HAP-1 (cell line): ENCODE measurements around the gene PRAMEF5.
"Not testable (repeated sequence)": the region's sequence is repeated elsewhere in the genome, so short reads cannot be mapped to it uniquely, and the experiment has no call there.

Source experiments
- DNase-seq, 2 experiments: peaks; one replicate each; pipeline ENCODE4 v3.0.0-alpha.2; 2016 to 2020; ENCODE audit warnings: low spot score in 2 of 2
- H3K27me3 ChIP-seq: fragments of 250-450 bp; sonication (Bioruptor Pico); 2 replicates; pipeline ENCODE4 v1.5.1; 2020; ENCODE audit warnings: low read depth, mild to moderate bottlenecking, moderate library complexity
- H3K36me3 ChIP-seq: fragments of 250-450 bp; sonication (Bioruptor Pico); replicated peaks from 2 replicates; pipeline ENCODE4 v1.5.1; 2020; ENCODE audit warnings: mild to moderate bottlenecking
- H3K4me1 ChIP-seq: fragments of 250-450 bp; sonication (Bioruptor Pico); 2 replicates; pipeline ENCODE4 v1.5.1; 2020; ENCODE audit warnings: mild to moderate bottlenecking
- H3K4me3 ChIP-seq: fragments of 250-450 bp; sonication (Bioruptor Pico); 2 replicates; pipeline ENCODE4 v1.5.1; 2020; ENCODE audit warnings: mild to moderate bottlenecking, moderate library complexity
- H3K9me3 ChIP-seq: fragments of 250-450 bp; sonication (Bioruptor Pico); 2 replicates; pipeline ENCODE4 v1.5.1; 2020; ENCODE audit warnings: mild to moderate bottlenecking, moderate library complexity
- in situ Hi-C: fragments of 300-500 bp; cut with MboI; formaldehyde crosslinking; loops from 3 replicates; pipeline ENCODE4 v1.14.3; 2020; ENCODE audit warnings: low sequenced_read_pairs, inconsistent platforms, mixed read lengths

The PRAMEF5 gene

GRCh38 chr1:13237572-13237971, 16.4 kb upstream of the PRAMEF5 start:
- DNase-seq, in situ Hi-C loops, H3K36me3 ChIP-seq, H3K4me3 ChIP-seq, H3K4me1 ChIP-seq, H3K27me3 ChIP-seq, H3K9me3 ChIP-seq: not testable (repeated sequence)

DNA sequence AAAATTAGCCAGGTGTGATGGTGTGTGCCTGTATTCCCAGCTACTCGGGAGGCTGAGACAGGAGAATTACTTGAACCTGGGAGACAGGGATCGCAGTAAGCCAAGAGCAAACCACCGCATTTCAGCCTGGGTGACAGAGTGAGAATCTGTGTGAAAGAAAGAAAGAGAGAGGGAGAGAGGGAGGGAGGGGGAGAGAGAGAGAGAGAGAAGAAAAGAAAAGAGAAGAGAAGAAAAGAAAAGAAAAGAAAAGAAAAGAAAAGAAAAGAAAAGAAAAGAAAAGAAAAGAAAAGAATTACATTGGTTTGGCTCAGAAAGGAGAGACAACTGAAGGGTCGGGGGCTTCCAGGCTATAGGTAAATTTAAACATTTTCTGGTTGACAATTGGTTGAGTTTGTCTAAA, 14.4 kb upstream of the PRAMEF5 start:
- in situ Hi-C loops, DNase-seq, H3K4me1 ChIP-seq, H3K4me3 ChIP-seq, H3K36me3 ChIP-seq, H3K9me3 ChIP-seq, H3K27me3 ChIP-seq: not testable (repeated sequence)

GRCh38 chr1:13243536-13244263, 10.3 kb upstream of the PRAMEF5 start:
- H3K27me3 ChIP-seq, in situ Hi-C loops, H3K9me3 ChIP-seq, DNase-seq, H3K4me3 ChIP-seq, H3K4me1 ChIP-seq, H3K36me3 ChIP-seq: not testable (repeated sequence)

GRCh38 chr1:13245841-13246553, 8.0 kb upstream of the PRAMEF5 start:
- H3K36me3 ChIP-seq, H3K4me1 ChIP-seq, H3K27me3 ChIP-seq, DNase-seq, in situ Hi-C loops, H3K4me3 ChIP-seq, H3K9me3 ChIP-seq: not testable (repeated sequence)

DNA sequence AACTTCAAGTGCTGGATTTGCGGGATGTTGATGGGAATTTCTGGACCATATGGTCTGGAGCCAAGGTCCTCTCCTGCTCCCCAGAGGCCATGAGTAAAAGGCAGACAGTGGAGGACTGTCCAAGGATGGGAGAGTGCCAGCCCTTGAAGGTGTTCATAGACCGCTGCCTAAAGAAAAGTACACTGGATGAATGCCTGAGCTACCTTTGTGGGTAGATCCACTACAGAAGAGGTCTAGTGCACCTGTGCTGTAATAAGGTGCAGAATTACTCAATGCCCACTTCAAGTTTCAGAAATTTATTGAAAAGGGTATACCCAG, 7.5 kb upstream of the PRAMEF5 start:
- H3K4me3 ChIP-seq, H3K9me3 ChIP-seq, H3K4me1 ChIP-seq, in situ Hi-C loops, H3K36me3 ChIP-seq, DNase-seq, H3K27me3 ChIP-seq: not testable (repeated sequence)

DNA sequence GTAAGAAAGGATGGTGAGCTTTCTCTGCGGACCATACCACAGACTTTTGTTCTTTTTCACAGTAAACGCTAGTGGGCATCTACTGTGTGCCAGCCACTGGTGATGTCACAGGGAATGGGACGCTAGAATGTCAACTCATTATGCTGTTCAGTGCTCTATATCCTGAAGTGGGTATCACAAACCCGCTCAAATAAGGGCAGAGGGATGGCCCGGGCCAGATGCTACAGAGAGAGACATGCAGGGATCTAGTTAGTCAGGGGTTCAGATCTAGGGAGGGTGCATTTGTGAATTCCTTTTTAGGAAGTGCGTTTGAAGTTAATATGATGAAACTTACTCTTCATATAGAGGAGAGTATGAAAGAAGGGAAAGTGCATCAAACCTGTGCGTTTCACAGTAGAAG, 6.9 kb upstream of the PRAMEF5 start:
- H3K27me3 ChIP-seq, in situ Hi-C loops: not testable (repeated sequence)

DNA sequence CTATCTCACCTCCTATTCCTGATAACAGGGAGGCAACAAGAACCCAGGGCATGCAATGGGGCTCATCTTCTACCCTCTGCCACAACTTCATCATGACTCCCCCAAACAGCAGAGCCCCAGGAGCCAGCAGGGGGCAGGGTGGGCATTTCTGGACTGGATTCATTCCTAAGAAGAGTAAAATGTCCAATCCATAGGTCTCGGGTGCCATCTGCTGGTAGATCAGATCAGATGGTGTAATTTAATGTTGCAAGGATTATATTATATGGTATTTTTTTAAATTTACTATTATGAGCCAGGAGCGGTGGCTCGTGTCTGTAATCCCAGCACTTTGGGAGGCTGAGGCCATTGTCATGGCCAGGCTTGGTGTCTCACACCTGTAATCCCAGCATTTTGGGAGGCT, 11.1 kb downstream of the PRAMEF5 start:
- H3K4me1 ChIP-seq, H3K9me3 ChIP-seq, H3K36me3 ChIP-seq, DNase-seq, in situ Hi-C loops, H3K27me3 ChIP-seq, H3K4me3 ChIP-seq: not testable (repeated sequence)

More for the DNA sequence above, 6.9 kb upstream of the PRAMEF5 start:
- H3K4me3 ChIP-seq, H3K36me3 ChIP-seq, H3K4me1 ChIP-seq, DNase-seq, H3K9me3 ChIP-seq: not testable (repeated sequence)

- H3K9me3 ChIP-seq, H3K4me3 ChIP-seq, H3K36me3 ChIP-seq, H3K4me1 ChIP-seq, in situ Hi-C loops, DNase-seq, H3K27me3 ChIP-seq: not testable (repeated sequence)
Observed at GRCh38 chr1:13277016-13277415, 23.0 kb downstream of the PRAMEF5 start.

DNA sequence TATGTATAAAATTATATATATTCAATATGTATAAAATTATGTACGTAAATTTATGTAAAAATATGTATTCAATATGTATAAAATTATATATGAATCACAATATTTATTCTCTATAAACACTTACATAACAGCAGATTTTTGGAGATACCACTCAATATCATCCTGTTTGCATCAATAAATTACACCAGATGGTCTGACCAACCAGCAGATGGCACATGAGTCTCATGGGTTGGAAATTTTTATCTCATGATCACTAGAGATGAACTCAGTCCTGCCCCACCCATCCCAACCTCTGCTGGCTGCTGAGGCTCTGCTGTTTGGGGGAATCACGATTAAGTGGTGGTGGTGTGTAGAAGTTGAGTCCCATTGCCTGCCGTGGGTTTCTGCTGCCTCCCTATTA, 25.6 kb downstream of the PRAMEF5 start:
- H3K27me3 ChIP-seq, H3K4me1 ChIP-seq, DNase-seq, H3K4me3 ChIP-seq, in situ Hi-C loops, H3K9me3 ChIP-seq, H3K36me3 ChIP-seq: not testable (repeated sequence)

GRCh38 chr1:13285037-13285436, 31.0 kb downstream of the PRAMEF5 start, which contains the start of gene PRAMEF8:
Gene PRAMEF8, minus strand, starts transcription at chr1:13285137. Its CDS starts 1,046 bp downstream, at chr1:13284091.
- H3K9me3 ChIP-seq, DNase-seq, H3K4me3 ChIP-seq, H3K27me3 ChIP-seq, in situ Hi-C loops, H3K36me3 ChIP-seq, H3K4me1 ChIP-seq: not testable (repeated sequence)

DNA sequence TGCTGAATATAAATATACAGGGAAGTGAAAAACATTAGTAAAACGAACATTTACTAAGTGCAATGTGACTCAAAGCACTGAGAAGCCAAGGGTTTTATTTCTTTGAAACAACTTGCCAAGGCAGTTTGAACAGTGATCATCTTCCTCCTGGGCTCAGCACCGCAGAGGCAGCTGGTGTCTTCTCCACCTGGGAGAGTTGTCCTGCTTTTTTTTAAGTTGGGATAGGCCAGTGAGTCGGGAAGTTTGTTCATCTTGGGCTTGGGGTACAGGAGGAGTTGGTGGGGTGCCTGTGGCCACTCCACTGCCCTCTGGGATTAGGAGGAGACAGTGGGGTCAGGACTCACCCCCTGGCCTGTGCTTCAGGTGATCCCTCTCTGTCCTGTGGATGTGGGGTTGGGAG, 35.0 kb downstream of the PRAMEF5 start:
- in situ Hi-C loops, H3K27me3 ChIP-seq, H3K4me3 ChIP-seq, DNase-seq, H3K9me3 ChIP-seq, H3K36me3 ChIP-seq, H3K4me1 ChIP-seq: not testable (repeated sequence)

- DNase-seq, in situ Hi-C loops, H3K4me3 ChIP-seq, H3K4me1 ChIP-seq, H3K27me3 ChIP-seq, H3K36me3 ChIP-seq, H3K9me3 ChIP-seq: not testable (repeated sequence)
Observed at GRCh38 chr1:13297216-13297931, 43.4 kb downstream of the PRAMEF5 start.

DNA sequence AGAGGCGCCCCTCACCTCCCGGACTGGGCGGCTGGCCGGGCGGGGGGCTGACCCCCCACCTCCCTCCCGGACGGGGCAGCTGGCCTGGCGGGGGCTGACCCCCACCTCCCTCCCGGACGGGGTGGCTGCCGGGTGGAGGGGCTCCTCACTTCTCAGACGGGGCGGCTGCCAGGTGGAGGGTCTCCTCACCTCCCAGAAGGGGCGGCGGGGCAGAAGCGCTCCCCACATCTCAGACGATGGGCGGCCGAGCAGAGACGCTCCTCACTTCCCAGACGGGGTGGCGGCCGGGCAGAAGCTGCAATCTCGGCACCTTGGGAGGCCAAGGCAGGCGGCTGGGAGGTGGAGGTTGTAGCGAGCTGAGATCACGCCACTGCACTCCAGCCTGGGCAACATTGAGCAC, 44.7 kb downstream of the PRAMEF5 start:
- H3K9me3 ChIP-seq, H3K4me1 ChIP-seq, H3K36me3 ChIP-seq, H3K27me3 ChIP-seq, DNase-seq, in situ Hi-C loops, H3K4me3 ChIP-seq: not testable (repeated sequence)

DNA sequence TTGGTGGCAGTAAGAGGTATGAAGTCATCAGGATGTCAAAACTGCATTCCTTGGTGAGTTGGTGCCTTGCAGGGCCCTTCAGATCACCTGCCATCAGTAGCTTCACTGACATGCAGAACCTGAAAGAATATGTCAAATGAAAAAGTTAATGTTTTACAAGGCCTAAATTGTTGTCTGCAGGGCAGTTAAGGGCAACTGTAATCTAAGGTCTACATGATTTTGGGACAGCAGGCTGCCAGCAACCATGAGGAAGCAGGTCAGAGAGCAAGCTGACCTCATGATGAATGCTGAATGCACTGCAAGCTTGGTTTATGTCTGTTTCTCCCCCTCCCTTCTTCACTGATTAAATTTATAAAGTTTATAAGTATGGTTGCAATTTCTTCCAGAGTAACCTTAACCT, 48.2 kb downstream of the PRAMEF5 start:
- in situ Hi-C loops, H3K36me3 ChIP-seq, H3K4me1 ChIP-seq, H3K9me3 ChIP-seq, DNase-seq, H3K27me3 ChIP-seq, H3K4me3 ChIP-seq: not testable (repeated sequence)
